IPS DF 4.7 (cell line): ENCODE results near the gene EP400.

Experiments used
- DNase-seq: peaks from one replicate; pipeline ENCODE4 v3.0.0-alpha.2; 2013; ENCODE audit warnings: low spot score; ENCODE audit errors: extremely low read depth

Gene EP400

DNA sequence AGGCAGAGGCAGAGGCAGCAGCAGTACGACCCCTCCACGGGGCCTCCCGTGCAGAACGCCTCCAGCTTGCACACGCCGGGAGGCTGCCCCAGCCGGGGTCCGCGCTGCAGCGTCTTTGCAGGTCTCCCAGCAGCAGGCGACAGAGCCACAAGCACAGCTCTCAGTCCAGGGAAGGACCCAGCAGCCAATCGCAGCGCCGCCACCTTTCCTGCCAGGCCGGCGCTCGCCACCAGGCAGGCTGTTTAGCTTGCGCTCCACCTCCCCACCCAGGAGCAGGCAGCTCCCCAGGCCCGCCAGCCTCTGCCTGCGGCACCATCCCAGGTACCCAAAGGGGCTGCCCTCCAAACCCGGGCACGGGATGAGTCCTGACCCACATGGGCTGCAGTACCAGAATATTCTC lies 169.1 kb downstream of the EP400 start:
- no peak for DNase-seq

GRCh38 chr12:132121283-132121682 lies 171.5 kb downstream of the EP400 start:
- no peak for DNase-seq

- no peak for DNase-seq
These were observed 174.4 kb downstream of the EP400 start for GRCh38 chr12:132123970-132124765.

DNA sequence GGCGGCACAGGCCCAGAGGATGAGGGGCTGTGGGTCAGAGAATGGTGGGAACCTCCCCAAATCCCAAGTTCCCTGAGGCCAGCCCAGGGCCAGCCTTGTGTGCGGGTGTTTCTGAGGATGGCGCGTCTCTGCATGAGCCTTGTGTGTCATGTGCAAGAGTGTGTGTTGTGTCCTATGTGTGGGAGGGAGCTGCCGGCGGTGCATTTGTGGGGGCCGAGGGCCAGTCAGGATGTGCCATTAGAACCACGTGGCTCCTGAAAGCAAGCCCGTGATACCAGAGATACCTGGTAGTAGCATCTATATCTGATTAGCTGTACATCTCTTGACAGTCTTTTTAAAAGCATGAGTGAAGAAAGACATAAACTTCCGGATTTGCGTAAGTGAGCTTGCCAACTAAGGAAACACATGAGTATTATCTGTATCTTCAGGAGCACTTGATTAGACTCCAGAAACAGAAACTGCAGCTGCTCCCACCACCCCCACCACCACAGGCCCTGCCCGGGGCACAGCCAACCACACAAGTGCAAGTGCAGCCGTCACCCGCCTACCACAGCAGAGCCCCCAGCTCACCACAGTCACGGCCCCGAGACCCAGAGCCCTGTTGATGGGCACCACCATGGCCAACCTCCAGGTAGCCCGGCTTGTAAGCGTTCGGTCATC lies 175.2 kb downstream of the EP400 start:
- DNase-seq, result no peak

- DNase-seq, result no peak
These were observed 176.0 kb downstream of the EP400 start for GRCh38 chr12:132125736-132126135.

DNA sequence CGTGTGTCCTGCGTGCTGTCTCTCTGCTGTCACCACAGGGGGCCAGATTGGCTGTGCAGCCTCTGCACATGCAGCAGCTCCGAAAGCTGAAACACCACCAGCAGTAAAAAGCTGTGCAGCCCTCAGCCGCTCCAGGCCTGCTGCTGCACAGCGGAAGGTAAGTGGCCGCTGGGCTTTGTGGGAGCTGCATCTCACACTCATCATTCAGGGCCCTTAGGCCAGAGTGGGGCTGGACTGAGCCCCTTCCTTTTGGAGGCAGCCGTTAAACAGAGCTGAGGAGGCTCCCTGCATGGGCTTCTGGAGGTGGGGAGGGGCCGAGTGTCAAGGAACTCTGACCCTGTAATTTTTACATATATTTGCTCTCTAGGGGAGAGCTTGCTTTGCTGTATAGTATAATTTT lies 177.3 kb downstream of the EP400 start:
- no peak for DNase-seq

DNA sequence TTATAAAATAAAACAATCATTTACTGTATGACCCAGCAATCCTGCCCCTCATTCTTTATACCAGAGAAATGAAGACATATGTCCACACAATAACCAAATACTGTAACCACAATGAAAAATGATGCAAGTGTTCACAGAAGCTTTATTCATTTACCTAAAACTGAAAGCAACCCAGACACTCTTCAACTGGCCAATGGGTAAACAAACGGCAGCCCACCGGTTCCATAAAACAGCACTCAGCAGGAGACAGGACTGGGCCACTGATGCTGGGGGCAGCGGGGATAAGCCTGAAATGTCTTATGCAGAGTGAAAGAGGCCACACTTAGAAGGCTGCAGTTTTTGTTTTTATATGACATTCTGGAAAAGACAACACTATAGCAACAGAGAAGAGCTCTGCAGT lies 179.3 kb downstream of the EP400 start:
- no peak for DNase-seq

- no peak for DNase-seq
These were observed 180.9 kb downstream of the EP400 start for GRCh38 chr12:132130690-132131089.
